Pancreas (tissue), 10 donors: ENCODE data around the gene FBL. TPM values are rescaled to one million over a fixed set of nuclear protein-coding genes. Genes with fewer than 3 reads are reported as not detected.

Experiments
- ATAC-seq, 4 donors: fragments of 200-7000 bp; cut with Tn5 transposase; one replicate each; pipeline versions ENCODE4 v1.8.0 to v1.9.1; 2020; ENCODE audit warnings: mild to moderate bottlenecking in 4 of 4, moderate library complexity in 4 of 4
- DNase-seq, 6 donors: peaks; one replicate each; pipeline ENCODE4 v3.0.0-alpha.2; 2020
- FAIRE-seq: peaks from 2 replicates; lab custom pipeline; 2012; peaks lifted over from hg19 to GRCh38; lab: Jason Lieb, UNC
- H3K27ac ChIP-seq, 4 donors: fragments of 200-600 bp; sonication (generic); 1 replicate in 3 of 4; 2 replicates in 1 of 4; pipeline versions ENCODE4 v1.5.0 to v1.8.0; 2020
- H3K27me3 ChIP-seq, 4 donors: fragments of 200-600 bp; one replicate each; pipeline ENCODE4 v1.8.0; 2021
- H3K36me3 ChIP-seq, 3 donors: fragments of 200-600 bp; sonication (generic) in 1 of 3; one replicate each; pipeline versions ENCODE4 v1.5.0 to v1.8.0; 2020 to 2021
- H3K4me1 ChIP-seq, 3 donors: fragments of 200-600 bp; one replicate each; pipeline ENCODE4 v1.8.0; 2021
- H3K4me3 ChIP-seq, 4 donors: fragments of 200-600 bp; sonication (generic) in 2 of 4; one replicate each; pipeline versions ENCODE4 v1.5.0 to v1.8.0; 2020 to 2021
- H3K9me3 ChIP-seq, 4 donors: fragments of 200-600 bp; one replicate each; pipeline ENCODE4 v1.8.0; 2021
- WGBS, 2 donors: extraction: QIAGEN DNeasy Blood & Tissue Kit; methylation state at CpG; one replicate each; pipeline ENCODE4 v1.1.7; 2013; 5-methylcytosine and 5-hydroxymethylcytosine counted together
- intact Hi-C, 3 donors: fragments of 100-400 bp; cut with DNase I; formaldehyde crosslinking; loops; one replicate each; pipeline versions ENCODE4 v1.11.1 to v1.14.2; 2022
- polyA plus RNA-seq, 2 donors: library from polyadenylated mRNA; stranded (reverse); fragments of 200-250 nt; gene quantifications; one replicate each; pipeline ENCODE4 v1.2.3, GENCODE V29; 2013
- total RNA-seq, 6 donors: library from RNA; stranded (reverse); fragmentation: NEBNext Ultra II Directional in 4 of 6; extraction: Animal tissue kit (Norgen Biotek cat#: 25700) in 4 of 6; gene quantifications; one replicate each; pipeline versions ENCODE4 v1.2.1 to v1.2.4, GENCODE V29; 2021 to 2023
- TF ChIP-seq, protein P1 (sequence below), 4 donors: fragments of 200-600 bp; sonication (generic) in 3 of 4; IDR thresholded peaks; one replicate each; pipeline versions ENCODE4 v1.5.0 to v1.8.0; 2021; ENCODE audit warnings: antibody characterized with exemption in 4 of 4
- donor health status: healthy with polysubstance abuse.
- donor health status: DM: no; HTN: no; CAD: no; lungs with moderate emphysema.
- donor health status: DM: no; HTN: no; CAD: no.
- donor health status: control.
- donor health status: control.
- donor health status: Bipolar disorder and iron deficiency.
- donor health status: DM: yes; HTN: yes; CAD: no.
- donor health status: DM: no; HTN: no; CAD: no.
- donor health status: DM: no; HTN: no; CAD: no.
- donor health status: DM: yes; HTN: yes; CAD: no.

FBL gene
- total and polyA plus RNA-seq, 8 donors: 86.4 to 166 (median 109) TPM

DNA sequence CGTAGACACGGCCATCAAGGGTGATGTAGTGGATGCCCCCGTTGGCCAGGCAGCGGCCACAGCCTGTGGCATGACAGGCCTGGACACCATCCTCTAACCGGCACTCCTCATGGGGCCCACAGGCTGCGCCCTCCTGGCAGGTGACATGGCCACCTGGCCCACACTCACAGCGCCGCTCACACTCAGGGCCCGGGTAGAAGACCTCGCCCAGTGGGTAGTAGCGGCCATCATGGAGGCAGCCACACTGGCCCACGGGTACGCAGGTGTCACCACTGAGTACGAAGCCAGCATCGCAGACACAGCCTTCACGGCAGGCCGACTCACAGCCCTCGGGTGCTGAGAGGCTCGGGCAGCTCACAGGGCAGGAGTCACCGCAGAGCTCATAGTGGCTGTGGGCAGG is 27.2 kb upstream of the FBL start:
- H3K4me3 ChIP-seq: no peak overlapping the region
- intact Hi-C loops: no loop called here
- FAIRE-seq: no peak

DNA sequence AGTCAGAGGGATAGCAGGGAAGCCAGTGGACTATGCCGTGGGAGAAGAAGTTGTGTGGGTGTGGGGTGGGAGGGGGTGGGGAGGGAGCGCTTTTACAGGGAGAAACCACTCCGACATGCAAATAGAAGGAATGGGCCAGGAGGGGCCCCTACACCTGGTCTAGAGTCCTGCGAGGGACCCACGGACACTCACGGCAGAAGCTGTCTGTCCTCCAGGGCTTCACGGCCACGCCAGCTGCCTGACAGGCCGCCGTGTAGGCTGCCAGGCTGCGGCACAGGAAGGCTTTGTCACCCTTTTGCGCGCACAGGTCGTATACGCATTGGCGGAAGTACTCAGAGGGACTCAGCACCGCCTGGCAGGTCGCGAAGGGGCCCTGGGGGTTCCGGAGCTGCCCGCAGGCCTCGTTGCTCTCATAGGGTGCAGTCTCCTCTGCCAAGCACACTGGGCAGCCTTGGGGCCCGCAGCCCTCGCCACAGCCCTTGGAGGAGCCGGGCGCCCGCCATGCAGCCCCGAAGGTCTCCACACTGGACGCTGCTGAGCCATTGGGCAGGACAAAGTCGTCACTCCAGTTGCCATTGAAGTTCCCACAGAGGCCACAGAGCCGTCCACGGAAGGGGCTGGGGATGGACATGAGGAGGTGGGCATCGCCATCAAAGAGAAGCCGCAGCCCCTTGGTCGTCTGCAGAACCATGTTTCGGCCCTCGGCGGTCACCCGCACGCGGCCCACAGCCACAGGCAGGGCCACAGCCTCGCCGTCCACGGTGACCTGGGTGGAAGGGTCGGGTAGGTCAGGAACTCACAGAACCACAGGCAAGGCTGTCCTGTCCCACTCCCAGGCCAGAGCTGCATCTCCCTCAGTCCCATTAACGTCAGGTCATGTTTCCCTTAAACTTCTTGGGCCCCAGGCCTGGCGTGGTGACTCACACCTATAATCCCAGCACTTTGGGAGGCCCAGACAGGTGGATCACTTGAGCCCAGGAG is 26.0 kb upstream of the FBL start:
- TF ChIP-seq, protein P1, sequence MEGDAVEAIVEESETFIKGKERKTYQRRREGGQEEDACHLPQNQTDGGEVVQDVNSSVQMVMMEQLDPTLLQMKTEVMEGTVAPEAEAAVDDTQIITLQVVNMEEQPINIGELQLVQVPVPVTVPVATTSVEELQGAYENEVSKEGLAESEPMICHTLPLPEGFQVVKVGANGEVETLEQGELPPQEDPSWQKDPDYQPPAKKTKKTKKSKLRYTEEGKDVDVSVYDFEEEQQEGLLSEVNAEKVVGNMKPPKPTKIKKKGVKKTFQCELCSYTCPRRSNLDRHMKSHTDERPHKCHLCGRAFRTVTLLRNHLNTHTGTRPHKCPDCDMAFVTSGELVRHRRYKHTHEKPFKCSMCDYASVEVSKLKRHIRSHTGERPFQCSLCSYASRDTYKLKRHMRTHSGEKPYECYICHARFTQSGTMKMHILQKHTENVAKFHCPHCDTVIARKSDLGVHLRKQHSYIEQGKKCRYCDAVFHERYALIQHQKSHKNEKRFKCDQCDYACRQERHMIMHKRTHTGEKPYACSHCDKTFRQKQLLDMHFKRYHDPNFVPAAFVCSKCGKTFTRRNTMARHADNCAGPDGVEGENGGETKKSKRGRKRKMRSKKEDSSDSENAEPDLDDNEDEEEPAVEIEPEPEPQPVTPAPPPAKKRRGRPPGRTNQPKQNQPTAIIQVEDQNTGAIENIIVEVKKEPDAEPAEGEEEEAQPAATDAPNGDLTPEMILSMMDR (IDR thresholded peaks at IDR 0.05): no peak
- Histone ChIP-seq H3K4me1 (no peaks in the 10 kb centered on the region), H3K27me3 (no peaks in the 10 kb centered on the region), H3K27ac (no peak overlapping the region), H3K9me3 (no peaks in the 10 kb centered on the region), H3K36me3 (no peaks in the 10 kb centered on the region), H3K4me3 (no peak overlapping the region)
- FAIRE-seq (no peak), ATAC-seq (no peak), DNase-seq (no peak)
- intact Hi-C loops: no loop called here
- 85 to 90% methylated on average over 47 of the region's 47 CpGs for WGBS, 2 donors

More for the DNA sequence above, 27.2 kb upstream of the FBL start:
- DNase-seq (no peak), ATAC-seq (no peak)
- no peaks in the 10 kb centered on the region for H3K27me3 ChIP-seq
- no peaks in the 10 kb centered on the region for H3K4me1 ChIP-seq
- H3K27ac ChIP-seq: no peak overlapping the region
- no peaks in the 10 kb centered on the region for H3K9me3 ChIP-seq
- H3K36me3 ChIP-seq: no peaks in the 10 kb centered on the region
- TF ChIP-seq, protein P1 (IDR thresholded peaks at IDR 0.05): no peak
- WGBS, 2 donors: 87 to 94% methylated on average over 20 of the region's 20 CpGs

GRCh38 chr19:39871362-39871761 is 25.2 kb upstream of the FBL start:
- Histone ChIP-seq H3K36me3 (no peaks in the 10 kb centered on the region), H3K4me1 (no peaks in the 10 kb centered on the region), H3K4me3 (no peak overlapping the region), H3K27me3 (no peaks in the 10 kb centered on the region), H3K27ac (no peak overlapping the region), H3K9me3 (no peaks in the 10 kb centered on the region)
- WGBS, 2 donors: 87 to 91% methylated on average over 6 of the region's 6 CpGs
- FAIRE-seq (no peak), DNase-seq (no peak), ATAC-seq (no peak)
- TF ChIP-seq, protein P1 (IDR thresholded peaks at IDR 0.05): no peak
- intact Hi-C loops: no loop called here

DNA sequence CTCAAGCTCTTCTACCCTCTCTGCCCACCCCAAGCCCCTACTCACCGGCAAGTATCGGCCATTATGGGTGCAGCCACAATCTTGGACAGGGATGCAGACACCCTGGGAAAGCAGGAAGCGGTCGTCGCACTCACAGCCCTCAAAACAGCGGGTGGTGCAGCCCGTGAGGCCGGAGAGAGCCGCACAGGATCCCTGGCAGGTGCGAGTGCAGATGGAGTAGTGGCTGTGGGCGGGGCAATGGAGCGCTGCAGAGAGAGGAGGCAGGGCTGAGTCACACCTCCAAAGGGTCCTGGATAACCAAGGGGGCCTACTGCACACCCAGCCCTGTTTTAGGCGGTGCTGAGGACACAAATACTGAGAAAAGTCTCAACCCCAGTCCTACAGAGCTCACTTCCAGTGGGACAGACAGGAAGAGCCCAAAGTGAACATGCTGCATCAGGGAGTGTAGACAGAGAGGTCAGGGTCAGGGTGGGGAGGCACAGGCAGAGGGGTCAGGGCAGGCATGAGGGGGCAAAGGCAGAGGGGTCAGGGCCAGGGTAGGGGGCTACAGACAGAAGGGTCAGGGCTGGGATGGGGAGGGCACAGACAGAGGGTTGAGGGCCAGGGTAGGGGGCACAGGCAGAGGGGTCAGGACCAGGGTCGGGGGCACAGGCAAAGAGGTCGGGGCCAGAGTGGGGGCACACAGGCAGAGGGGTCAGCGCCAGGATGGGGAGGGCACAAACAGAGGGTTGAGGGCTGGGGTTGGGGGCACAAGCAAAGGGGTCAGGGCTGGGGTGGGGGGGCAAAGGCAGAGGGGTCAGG is 24.2 kb upstream of the FBL start:
- FAIRE-seq (no peak), ATAC-seq (no peak), DNase-seq (no peak)
- TF ChIP-seq, protein P1 (IDR thresholded peaks at IDR 0.05): no peak
- 61 to 77% methylated on average over 16 of the region's 16 CpGs for WGBS, 2 donors
- no peaks in the 10 kb centered on the region for H3K4me1 ChIP-seq
- no peaks in the 10 kb centered on the region for H3K9me3 ChIP-seq
- intact Hi-C loops: no loop called here
- no peaks in the 10 kb centered on the region for H3K36me3 ChIP-seq
- no peaks in the 10 kb centered on the region for H3K27me3 ChIP-seq
- H3K4me3 ChIP-seq: no peak overlapping the region
- H3K27ac ChIP-seq: no peak overlapping the region
